ENCODE results near the gene ZBTB16. TPM values are rescaled to one million over a fixed set of nuclear protein-coding genes. Genes with fewer than 3 reads are reported as not detected.

ZBTB16 gene
- total and polyA plus RNA-seq, 8 donors, result 7.9 to 318 (median 55.3) TPM

- DNase-seq, result no peak
- intact Hi-C loops (cut with DNase I; ENCODE audit: low total_unique reads), result no loop called here
- Histone ChIP-seq H3K27ac (no peak overlapping the region), H3K4me1 (peaks cover 11 to 20% (median 14%) of the 10 kb centered on the region in 4 donors), H3K9me3 (no peaks in the 10 kb centered on the region), H3K36me3 (no peaks in the 10 kb centered on the region), H3K4me3 (no peak overlapping the region), H3K27me3 (peaks cover 0 to 21% (median 0%) of the 10 kb centered on the region in 3 donors)
- TF ChIP-seq POLR2AphosphoS5 (IDR thresholded peaks at IDR 0.05) (no peak), EP300 (IDR thresholded peaks at IDR 0.05) (no peak), CTCF (IDR thresholded peaks at IDR 0.05) (no peak), POLR2A (IDR thresholded peaks at IDR 0.05) (no peak)
- WGBS, 5 donors, result 74 to 82% (median 80%) methylated on average over 11 of the region's 11 CpGs
Measured at GRCh38 chr11:114277637-114278341, 218.3 kb downstream of the ZBTB16 start.

- intact Hi-C loops (cut with DNase I; ENCODE audit: low total_unique reads), result no loop called here
- 68 to 79% (median 74%) methylated on average over 4 of the region's 4 CpGs for WGBS, 5 donors
- Histone ChIP-seq H3K4me1 (peaks cover 11 to 20% (median 14%) of the 10 kb centered on the region in 4 donors), H3K36me3 (no peaks in the 10 kb centered on the region), H3K9me3 (no peaks in the 10 kb centered on the region), H3K4me3 (no peak overlapping the region), H3K27ac (no peak overlapping the region), H3K27me3 (peaks cover 0 to 20% (median 0%) of the 10 kb centered on the region in 3 donors)
- TF ChIP-seq EP300 (IDR thresholded peaks at IDR 0.05) (no peak), CTCF (IDR thresholded peaks at IDR 0.05) (no peak), POLR2AphosphoS5 (IDR thresholded peaks at IDR 0.05) (no peak), POLR2A (IDR thresholded peaks at IDR 0.05) (no peak)
- no peak for DNase-seq
Measured at GRCh38 chr11:114278342-114279065, 219.0 kb downstream of the ZBTB16 start.

- H3K4me1 ChIP-seq, result peaks cover 13 to 20% (median 15%) of the 10 kb centered on the region in 4 donors
- H3K4me3 ChIP-seq, result no peak overlapping the region
- H3K36me3 ChIP-seq, result no peaks in the 10 kb centered on the region
- WGBS, 5 donors, result 74 to 83% (median 80%) methylated on average over 9 of the region's 9 CpGs
- peak in 1 of 2 donors; percentile 9 for DNase-seq
- no peaks in the 10 kb centered on the region for H3K9me3 ChIP-seq
- TF ChIP-seq EP300 (IDR thresholded peaks at IDR 0.05), result no peak
- TF ChIP-seq POLR2A (IDR thresholded peaks at IDR 0.05), result no peak
- TF ChIP-seq POLR2AphosphoS5 (IDR thresholded peaks at IDR 0.05), result peak in 1 of 3 donors; percentile 17
- intact Hi-C loops (cut with DNase I; ENCODE audit: low total_unique reads), result no loop called here
- H3K27ac ChIP-seq, result peak overlapping the region in 2 of 5 donors; percentile 33 to 68
- peaks cover 0 to 11% (median 0%) of the 10 kb centered on the region in 3 donors for H3K27me3 ChIP-seq
Measured at GRCh38 chr11:114279792-114280546, 220.5 kb downstream of the ZBTB16 start.

DNA sequence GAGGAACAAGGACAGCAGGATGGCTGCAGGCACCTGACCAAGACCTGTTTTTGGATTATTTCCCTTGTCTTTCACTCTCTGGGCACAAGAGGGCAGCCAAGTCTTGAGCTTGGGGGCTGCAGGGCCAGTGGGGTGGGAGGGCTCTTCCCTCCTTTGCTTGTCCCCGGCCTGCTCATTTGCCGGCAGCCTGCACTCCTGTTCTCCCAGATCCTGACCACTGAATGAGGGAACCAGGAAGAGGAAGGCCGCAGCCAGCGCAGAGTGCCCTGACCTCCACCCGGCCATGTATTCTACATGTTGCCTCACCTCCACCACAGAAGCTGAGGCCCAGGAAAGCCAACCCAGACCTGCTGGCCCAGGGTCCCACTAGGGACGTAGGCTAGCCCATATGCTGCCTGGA lies 221.2 kb downstream of the ZBTB16 start:
- no peak overlapping the region for H3K4me3 ChIP-seq
- H3K36me3 ChIP-seq, result no peaks in the 10 kb centered on the region
- no peak for TF ChIP-seq POLR2A (IDR thresholded peaks at IDR 0.05)
- peak in 1 of 7 experiments; percentile 55 for TF ChIP-seq CTCF (IDR thresholded peaks at IDR 0.05)
- peak in 1 of 3 donors; percentile 39 for TF ChIP-seq POLR2AphosphoS5 (IDR thresholded peaks at IDR 0.05)
- H3K9me3 ChIP-seq, result no peaks in the 10 kb centered on the region
- H3K27ac ChIP-seq, result peak overlapping the region in 3 of 5 donors; percentile 17 to 68 (median 42)
- peak; percentile 52 to 81 for DNase-seq
- WGBS, 5 donors, result 32 to 71% (median 40%) methylated on average over 6 of the region's 6 CpGs
- peaks cover 13 to 20% (median 15%) of the 10 kb centered on the region in 4 donors for H3K4me1 ChIP-seq
- peaks cover 0 to 11% (median 0%) of the 10 kb centered on the region in 3 donors for H3K27me3 ChIP-seq
- intact Hi-C loops (cut with DNase I; ENCODE audit: low total_unique reads), result no loop called here

Data from stomach (tissue), 9 donors.